ENCODE data around the gene PTCH2. TPM values are rescaled to one million over a fixed set of nuclear protein-coding genes. Genes with fewer than 3 reads are reported as not detected.

The PTCH2 gene
- total RNA-seq, 1 donor from 2014 or later = 1.4 TPM

DNA sequence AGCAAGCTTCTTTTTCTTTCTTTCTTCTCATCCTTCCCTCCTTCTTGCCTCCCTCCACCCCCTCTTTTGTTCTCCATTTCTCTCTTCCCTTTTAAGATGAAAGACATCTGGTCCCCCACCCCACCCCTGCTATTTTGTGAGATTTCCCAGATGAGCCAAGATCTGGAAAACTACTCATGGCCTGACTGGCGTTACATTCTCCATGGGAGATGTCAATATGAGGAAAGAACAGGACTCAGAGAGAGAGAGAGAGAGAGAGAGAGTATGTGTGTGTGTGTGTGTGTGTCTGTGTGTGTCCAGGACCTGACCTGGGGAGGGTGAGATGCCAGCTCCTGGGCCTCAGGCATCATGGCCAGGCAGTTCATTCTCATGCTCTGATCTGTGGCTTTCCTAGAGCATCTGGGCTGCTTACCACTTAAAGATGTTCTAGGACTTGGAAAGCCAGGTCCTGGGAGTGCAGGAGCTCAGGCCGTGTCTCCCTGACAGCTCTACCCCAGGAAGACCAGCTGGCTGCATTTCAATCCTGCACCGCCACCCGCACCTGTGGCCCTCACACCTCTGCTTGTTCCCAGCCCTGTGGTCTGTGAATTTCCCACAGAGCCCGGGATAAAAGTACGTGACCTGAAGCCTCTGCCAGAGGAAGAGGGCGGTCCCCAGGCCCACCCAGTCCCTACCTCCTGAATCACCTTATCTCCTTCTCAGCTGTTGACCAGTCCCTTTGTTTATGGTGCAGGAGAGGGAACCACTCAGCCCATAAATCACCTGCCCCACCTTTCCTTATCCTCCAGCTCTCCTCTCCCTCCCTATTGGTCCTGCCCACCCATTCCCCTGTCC, 51.9 kb downstream of the PTCH2 start:
- no peaks in the 10 kb centered on the region for H3K36me3 Mint-ChIP-seq (ENCODE audit: unreplicated experiment)
- H3K27ac Mint-ChIP-seq (ENCODE audit: unreplicated experiment) = no peak overlapping the region
- H3K9me3 Mint-ChIP-seq (ENCODE audit: unreplicated experiment) = no peaks in the 10 kb centered on the region
- peaks cover 8% of the 10 kb centered on the region for H3K4me1 Mint-ChIP-seq (ENCODE audit: unreplicated experiment)
- TF ChIP-seq CTCF (IDR thresholded peaks at IDR 0.05) = no peak
- H3K27me3 Mint-ChIP-seq (ENCODE audit: unreplicated experiment) = no peaks in the 10 kb centered on the region
- no peak for DNase-seq (ENCODE audit: extremely low spot score, unreplicated experiment)
- H3K4me3 Mint-ChIP-seq (ENCODE audit: unreplicated experiment) = no peak overlapping the region

- TF ChIP-seq CTCF (IDR thresholded peaks at IDR 0.05) = no peak
- peaks cover 1% of the 10 kb centered on the region for H3K36me3 Mint-ChIP-seq (ENCODE audit: unreplicated experiment)
- no peaks in the 10 kb centered on the region for H3K9me3 Mint-ChIP-seq (ENCODE audit: unreplicated experiment)
- H3K27ac Mint-ChIP-seq (ENCODE audit: unreplicated experiment) = no peak within 1 kb of the TSS
- H3K27me3 Mint-ChIP-seq (ENCODE audit: unreplicated experiment) = no peaks in the 10 kb centered on the region
- no peak for DNase-seq (ENCODE audit: extremely low spot score, unreplicated experiment)
- H3K4me3 Mint-ChIP-seq (ENCODE audit: unreplicated experiment) = no peak within 1 kb of the TSS
- H3K4me1 Mint-ChIP-seq (ENCODE audit: unreplicated experiment) = peaks cover 27% of the 10 kb centered on the region
Observed at GRCh38 chr1:44788120-44788860, 54.8 kb downstream of the PTCH2 start, which contains the start of gene BEST4. Gene BEST4, minus strand, starts transcription at chr1:44788170. Its CDS starts 465 bp downstream, at chr1:44787705.

GRCh38 chr1:44787506-44787905, 55.5 kb downstream of the PTCH2 start:
- H3K4me3 Mint-ChIP-seq (ENCODE audit: unreplicated experiment) = no peak overlapping the region
- H3K4me1 Mint-ChIP-seq (ENCODE audit: unreplicated experiment) = peaks cover 27% of the 10 kb centered on the region
- peaks cover 3% of the 10 kb centered on the region for H3K36me3 Mint-ChIP-seq (ENCODE audit: unreplicated experiment)
- no peak overlapping the region for H3K27ac Mint-ChIP-seq (ENCODE audit: unreplicated experiment)
- TF ChIP-seq CTCF (IDR thresholded peaks at IDR 0.05) = no peak
- no peak for DNase-seq (ENCODE audit: extremely low spot score, unreplicated experiment)
- no peaks in the 10 kb centered on the region for H3K27me3 Mint-ChIP-seq (ENCODE audit: unreplicated experiment)
- H3K9me3 Mint-ChIP-seq (ENCODE audit: unreplicated experiment) = no peaks in the 10 kb centered on the region

DNA sequence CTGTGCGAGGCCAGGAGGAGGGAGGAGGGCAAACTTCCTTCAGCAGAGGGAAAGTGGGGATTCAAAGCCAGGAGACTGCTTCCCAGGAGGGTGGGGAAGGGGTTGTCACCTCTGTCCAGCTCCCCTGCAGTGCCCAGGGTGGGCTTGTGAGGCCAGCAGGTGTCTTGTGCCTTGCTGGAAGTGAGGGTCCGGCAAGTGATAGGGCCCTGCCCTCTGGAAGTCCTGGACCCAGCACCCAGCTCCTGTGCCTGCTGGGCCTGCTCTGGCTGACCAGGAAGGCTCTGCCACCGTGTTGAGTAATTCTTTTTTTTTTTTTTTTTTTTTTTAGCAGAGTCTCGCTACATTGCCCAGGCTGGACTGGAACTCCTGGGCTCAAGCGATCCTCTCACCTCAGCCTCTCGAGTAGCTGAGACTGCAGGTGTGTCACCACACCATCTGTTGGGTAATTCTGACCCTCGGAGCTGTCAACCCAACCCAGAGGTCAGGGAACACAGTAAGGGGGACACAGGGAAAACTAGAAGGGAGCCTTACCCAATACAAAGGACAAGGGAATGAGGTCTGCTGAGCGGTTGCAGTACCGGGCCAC, 56.1 kb downstream of the PTCH2 start:
- no peak overlapping the region for H3K4me3 Mint-ChIP-seq (ENCODE audit: unreplicated experiment)
- peak overlapping the region; percentile 72 for H3K27ac Mint-ChIP-seq (ENCODE audit: unreplicated experiment)
- no peak for TF ChIP-seq CTCF (IDR thresholded peaks at IDR 0.05)
- DNase-seq (ENCODE audit: extremely low spot score, unreplicated experiment) = no peak
- no peaks in the 10 kb centered on the region for H3K27me3 Mint-ChIP-seq (ENCODE audit: unreplicated experiment)
- peaks cover 27% of the 10 kb centered on the region for H3K4me1 Mint-ChIP-seq (ENCODE audit: unreplicated experiment)
- peaks cover 3% of the 10 kb centered on the region for H3K36me3 Mint-ChIP-seq (ENCODE audit: unreplicated experiment)
- H3K9me3 Mint-ChIP-seq (ENCODE audit: unreplicated experiment) = no peaks in the 10 kb centered on the region
